Iris pigment epithelial cell (primary cell): ENCODE results near the gene INPP4B.

Source experiments
- DNase-seq: peaks from one replicate; pipeline ENCODE4 v3.0.0-alpha.2; 2011; ENCODE audit warnings: low read depth

The INPP4B gene

GRCh38 chr4:142345924-142346323 lies 500.2 kb downstream of the INPP4B start:
- no peak for DNase-seq

GRCh38 chr4:142341268-142341667 lies 504.8 kb downstream of the INPP4B start:
- no peak for DNase-seq

GRCh38 chr4:142339053-142339452 lies 507.0 kb downstream of the INPP4B start:
- no peak for DNase-seq

- DNase-seq: no peak
Observed at GRCh38 chr4:142336251-142336934, 509.7 kb downstream of the INPP4B start.

- DNase-seq: no peak
Observed at GRCh38 chr4:142334931-142335330, 511.2 kb downstream of the INPP4B start.

GRCh38 chr4:142331646-142332045 lies 514.5 kb downstream of the INPP4B start:
- DNase-seq: peak; percentile 8

- DNase-seq: no peak
Observed at GRCh38 chr4:142331132-142331531, 515.0 kb downstream of the INPP4B start.

- DNase-seq: no peak
Observed at GRCh38 chr4:142330311-142330710, 515.8 kb downstream of the INPP4B start.

- DNase-seq: no peak
Observed at GRCh38 chr4:142329313-142329712, 516.8 kb downstream of the INPP4B start.

GRCh38 chr4:142326181-142326580 lies 519.9 kb downstream of the INPP4B start:
- DNase-seq: no peak

- DNase-seq: no peak
Observed at GRCh38 chr4:142324572-142324971, 521.5 kb downstream of the INPP4B start.

GRCh38 chr4:142322996-142323395 lies 523.1 kb downstream of the INPP4B start:
- DNase-seq: no peak

- DNase-seq: no peak
Observed at GRCh38 chr4:142318280-142318679, 527.8 kb downstream of the INPP4B start.

- DNase-seq: no peak
Observed at GRCh38 chr4:142316913-142317312, 529.2 kb downstream of the INPP4B start.

- peak; percentile 6 for DNase-seq
Observed at GRCh38 chr4:142316025-142316424, 530.1 kb downstream of the INPP4B start.

- no peak for DNase-seq
Observed at GRCh38 chr4:142314686-142315085, 531.4 kb downstream of the INPP4B start.

GRCh38 chr4:142314247-142314646 lies 531.9 kb downstream of the INPP4B start:
- no peak for DNase-seq

- DNase-seq: no peak
Observed at GRCh38 chr4:142312391-142312790, 533.7 kb downstream of the INPP4B start.

GRCh38 chr4:142311916-142312315 lies 534.2 kb downstream of the INPP4B start:
- DNase-seq: no peak

- no peak for DNase-seq
Observed at GRCh38 chr4:142309772-142310171, 536.3 kb downstream of the INPP4B start.

GRCh38 chr4:142307857-142308256 lies 538.2 kb downstream of the INPP4B start:
- DNase-seq: no peak

GRCh38 chr4:142297313-142297712 lies 548.8 kb downstream of the INPP4B start:
- DNase-seq: no peak

- DNase-seq: peak; percentile 4
Observed at GRCh38 chr4:142293536-142293935, 552.6 kb downstream of the INPP4B start.

- no peak for DNase-seq
Observed at GRCh38 chr4:142292231-142292630, 553.9 kb downstream of the INPP4B start.
